ENCODE data around the gene FBXO42.

DNA sequence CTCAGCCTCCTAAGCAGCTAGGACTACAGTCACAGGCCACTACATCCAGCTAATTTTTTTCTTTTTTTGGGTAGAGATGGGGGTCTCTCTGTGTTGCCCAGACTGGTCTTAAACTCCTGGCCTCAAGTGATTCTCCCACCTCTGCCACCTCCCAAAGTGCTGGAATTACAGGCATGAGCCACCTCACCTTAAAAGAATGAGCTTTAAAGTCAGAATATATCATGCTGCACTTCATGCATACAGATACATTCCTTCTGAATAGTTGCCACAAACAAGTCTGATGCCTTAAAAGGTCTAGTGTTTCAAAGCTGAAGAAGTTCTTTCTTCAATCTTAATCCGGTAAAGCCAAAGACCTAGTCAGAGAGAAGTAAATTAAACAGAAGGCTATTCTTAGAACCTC lies 91.5 kb downstream of the FBXO42 start:
- TF ChIP-seq, protein P1, sequence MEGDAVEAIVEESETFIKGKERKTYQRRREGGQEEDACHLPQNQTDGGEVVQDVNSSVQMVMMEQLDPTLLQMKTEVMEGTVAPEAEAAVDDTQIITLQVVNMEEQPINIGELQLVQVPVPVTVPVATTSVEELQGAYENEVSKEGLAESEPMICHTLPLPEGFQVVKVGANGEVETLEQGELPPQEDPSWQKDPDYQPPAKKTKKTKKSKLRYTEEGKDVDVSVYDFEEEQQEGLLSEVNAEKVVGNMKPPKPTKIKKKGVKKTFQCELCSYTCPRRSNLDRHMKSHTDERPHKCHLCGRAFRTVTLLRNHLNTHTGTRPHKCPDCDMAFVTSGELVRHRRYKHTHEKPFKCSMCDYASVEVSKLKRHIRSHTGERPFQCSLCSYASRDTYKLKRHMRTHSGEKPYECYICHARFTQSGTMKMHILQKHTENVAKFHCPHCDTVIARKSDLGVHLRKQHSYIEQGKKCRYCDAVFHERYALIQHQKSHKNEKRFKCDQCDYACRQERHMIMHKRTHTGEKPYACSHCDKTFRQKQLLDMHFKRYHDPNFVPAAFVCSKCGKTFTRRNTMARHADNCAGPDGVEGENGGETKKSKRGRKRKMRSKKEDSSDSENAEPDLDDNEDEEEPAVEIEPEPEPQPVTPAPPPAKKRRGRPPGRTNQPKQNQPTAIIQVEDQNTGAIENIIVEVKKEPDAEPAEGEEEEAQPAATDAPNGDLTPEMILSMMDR (IDR thresholded peaks at IDR 0.05; ENCODE audit: control extremely low read depth in 1 of 3, insufficient read depth in 1 of 3, low read depth in 1 of 3, low read length in 3 of 3), result no peak
- no peak for TF ChIP-seq RBBP5 (IDR thresholded peaks at IDR 0.05; ENCODE audit: borderline replicate concordance, low read depth, low read length)
- TF ChIP-seq POLR2A (IDR thresholded peaks at IDR 0.05; ENCODE audit: control extremely low read depth in 1 of 2, low read depth in 2 of 2, low read length in 2 of 2), result no peak
- TF ChIP-seq SP1 (IDR thresholded peaks at IDR 0.05; ENCODE audit: low read depth, low read length), result no peak
- TF ChIP-seq TAF1 (IDR thresholded peaks at IDR 0.05; ENCODE audit: low read depth, low read length), result no peak
- TF ChIP-seq EP300 (IDR thresholded peaks at IDR 0.05; ENCODE audit: borderline replicate concordance in 1 of 2, low read depth in 2 of 2, low read length in 2 of 2), result no peak
- TF ChIP-seq RFX5 (IDR thresholded peaks at IDR 0.05; ENCODE audit: borderline replicate concordance, low read depth, low read length), result no peak
- no peak for TF ChIP-seq HDAC2 (IDR thresholded peaks at IDR 0.05; ENCODE audit: borderline replicate concordance in 1 of 2, low read depth in 2 of 2, low read length in 2 of 2)
- TF ChIP-seq, protein P2, sequence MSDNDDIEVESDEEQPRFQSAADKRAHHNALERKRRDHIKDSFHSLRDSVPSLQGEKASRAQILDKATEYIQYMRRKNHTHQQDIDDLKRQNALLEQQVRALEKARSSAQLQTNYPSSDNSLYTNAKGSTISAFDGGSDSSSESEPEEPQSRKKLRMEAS (IDR thresholded peaks at IDR 0.05), result no peak
